IPS-20b (cell line): Measurements from ENCODE around the gene LRBA.

Experiments used
- H3K27ac ChIP-seq: one replicate; pipeline ENCODE4 v1.5.1; 2013; ENCODE audit warnings: low read length
- H3K27me3 ChIP-seq: 2 replicates; pipeline ENCODE4 v1.6.1; 2013; ENCODE audit warnings: mild to moderate bottlenecking, low read length, inconsistent platforms; ENCODE audit not compliant: insufficient read depth
- H3K36me3 ChIP-seq: 2 replicates; pipeline ENCODE4 v1.6.1; 2013; ENCODE audit warnings: low read depth, mild to moderate bottlenecking, inconsistent platforms, low read length, moderate library complexity; ENCODE audit not compliant: insufficient read depth
- H3K4me1 ChIP-seq: 2 replicates; pipeline ENCODE4 v1.6.1; 2013; ENCODE audit warnings: mild to moderate bottlenecking, control low read depth, inconsistent platforms, low read length, moderate library complexity; ENCODE audit not compliant: insufficient read depth
- H3K4me3 ChIP-seq: 2 replicates; pipeline ENCODE4 v1.5.1; 2013; ENCODE audit warnings: mild to moderate bottlenecking, low read length, inconsistent platforms
- H3K9ac ChIP-seq: 2 replicates; pipeline ENCODE4 v1.6.1; 2013; ENCODE audit warnings: low read depth, mild to moderate bottlenecking, inconsistent platforms, low read length, moderate library complexity
- H3K9me3 ChIP-seq: 2 replicates; pipeline ENCODE4 v1.6.1; 2013; ENCODE audit warnings: mild to moderate bottlenecking, low read depth, low read length, inconsistent platforms; ENCODE audit not compliant: insufficient read depth

The LRBA gene

GRCh38 chr4:150717952-150718351, 297.1 kb downstream of the LRBA start:
- Histone ChIP-seq H3K4me1 (no peaks in the 10 kb centered on the region), H3K27me3 (no peaks in the 10 kb centered on the region), H3K27ac (no peak overlapping the region), H3K9me3 (no peaks in the 10 kb centered on the region), H3K36me3 (no peaks in the 10 kb centered on the region), H3K9ac (no peak overlapping the region), H3K4me3 (no peak overlapping the region)

GRCh38 chr4:150714462-150715438, 300.3 kb downstream of the LRBA start:
- Histone ChIP-seq H3K36me3 (no peaks in the 10 kb centered on the region), H3K4me3 (no peak overlapping the region), H3K4me1 (no peaks in the 10 kb centered on the region), H3K27ac (no peak overlapping the region), H3K9me3 (no peaks in the 10 kb centered on the region), H3K27me3 (no peaks in the 10 kb centered on the region), H3K9ac (no peak overlapping the region)

GRCh38 chr4:150713251-150713650, 301.8 kb downstream of the LRBA start:
- Histone ChIP-seq H3K4me3 (no peak overlapping the region), H3K27me3 (no peaks in the 10 kb centered on the region), H3K36me3 (no peaks in the 10 kb centered on the region), H3K9me3 (no peaks in the 10 kb centered on the region), H3K27ac (no peak overlapping the region), H3K4me1 (no peaks in the 10 kb centered on the region), H3K9ac (no peak overlapping the region)

- Histone ChIP-seq H3K9me3 (no peaks in the 10 kb centered on the region), H3K9ac (no peak overlapping the region), H3K27ac (no peak overlapping the region), H3K27me3 (no peaks in the 10 kb centered on the region), H3K36me3 (no peaks in the 10 kb centered on the region), H3K4me3 (no peak overlapping the region), H3K4me1 (no peaks in the 10 kb centered on the region)
These were observed 304.2 kb downstream of the LRBA start for GRCh38 chr4:150710770-150711375.

- Histone ChIP-seq H3K27me3 (no peaks in the 10 kb centered on the region), H3K4me1 (no peaks in the 10 kb centered on the region), H3K9ac (no peak overlapping the region), H3K27ac (no peak overlapping the region), H3K9me3 (no peaks in the 10 kb centered on the region), H3K4me3 (no peak overlapping the region), H3K36me3 (no peaks in the 10 kb centered on the region)
These were observed 307.1 kb downstream of the LRBA start for GRCh38 chr4:150708004-150708403.

GRCh38 chr4:150699599-150699998, 315.5 kb downstream of the LRBA start:
- H3K4me3 ChIP-seq: no peak overlapping the region
- H3K27me3 ChIP-seq: no peaks in the 10 kb centered on the region
- no peak overlapping the region for H3K27ac ChIP-seq
- H3K9me3 ChIP-seq: no peaks in the 10 kb centered on the region
- no peak overlapping the region for H3K9ac ChIP-seq
- H3K36me3 ChIP-seq: no peaks in the 10 kb centered on the region
- peaks cover 5% of the 10 kb centered on the region; the same call in 1 of the 2 replicates for H3K4me1 ChIP-seq

GRCh38 chr4:150695162-150695561, 319.9 kb downstream of the LRBA start:
- no peak overlapping the region for H3K27ac ChIP-seq
- no peaks in the 10 kb centered on the region for H3K27me3 ChIP-seq
- peaks cover 13% of the 10 kb centered on the region; the same call in 1 of the 2 replicates for H3K4me1 ChIP-seq
- H3K9ac ChIP-seq: no peak overlapping the region
- H3K36me3 ChIP-seq: no peaks in the 10 kb centered on the region
- H3K4me3 ChIP-seq: no peak overlapping the region
- no peaks in the 10 kb centered on the region for H3K9me3 ChIP-seq

- no peaks in the 10 kb centered on the region for H3K9me3 ChIP-seq
- H3K9ac ChIP-seq: no peak overlapping the region
- H3K4me3 ChIP-seq: peak overlapping the region; percentile 18; the same call in 1 of the 2 replicates
- H3K36me3 ChIP-seq: no peaks in the 10 kb centered on the region
- peaks cover 13% of the 10 kb centered on the region; the same call in 1 of the 2 replicates for H3K4me1 ChIP-seq
- no peaks in the 10 kb centered on the region for H3K27me3 ChIP-seq
- no peak overlapping the region for H3K27ac ChIP-seq
These were observed 320.6 kb downstream of the LRBA start for GRCh38 chr4:150694438-150694837.

- H3K27me3 ChIP-seq: no peaks in the 10 kb centered on the region
- H3K4me3 ChIP-seq: no peak overlapping the region
- no peak overlapping the region for H3K9ac ChIP-seq
- no peak overlapping the region for H3K27ac ChIP-seq
- no peaks in the 10 kb centered on the region for H3K9me3 ChIP-seq
- H3K36me3 ChIP-seq: 0 out of 2 replicates have a peak, but pooled peaks cover 3% of the 10 kb centered on the region
- H3K4me1 ChIP-seq: no peaks in the 10 kb centered on the region
These were observed 331.2 kb downstream of the LRBA start for GRCh38 chr4:150683775-150684350.

GRCh38 chr4:150682126-150682525, 333.0 kb downstream of the LRBA start:
- no peak overlapping the region for H3K4me3 ChIP-seq
- H3K27me3 ChIP-seq: no peaks in the 10 kb centered on the region
- H3K9me3 ChIP-seq: no peaks in the 10 kb centered on the region
- no peaks in the 10 kb centered on the region for H3K4me1 ChIP-seq
- no peak overlapping the region for H3K9ac ChIP-seq
- no peak overlapping the region for H3K27ac ChIP-seq
- 0 out of 2 replicates have a peak, but pooled peaks cover 3% of the 10 kb centered on the region for H3K36me3 ChIP-seq

GRCh38 chr4:150681063-150681462, 334.0 kb downstream of the LRBA start:
- no peaks in the 10 kb centered on the region for H3K9me3 ChIP-seq
- 0 out of 2 replicates have a peak, but pooled peaks cover 3% of the 10 kb centered on the region for H3K36me3 ChIP-seq
- H3K9ac ChIP-seq: no peak overlapping the region
- H3K27me3 ChIP-seq: no peaks in the 10 kb centered on the region
- H3K4me1 ChIP-seq: no peaks in the 10 kb centered on the region
- no peak overlapping the region for H3K27ac ChIP-seq
- H3K4me3 ChIP-seq: no peak overlapping the region
